CD4-positive, alpha-beta T cell treated with Interleukin-2 at 100 ng/mL for 4 hours (primary cell): Measurements from ENCODE around the gene ISCA1.
A peak's percentile ranks its signal among the peaks of the same experiment; 100 is the strongest.

Experiments
- DNase-seq: peaks from one replicate; pipeline ENCODE4 v3.0.0-alpha.2; 2020; ENCODE audit warnings: low spot score

Gene ISCA1

DNA sequence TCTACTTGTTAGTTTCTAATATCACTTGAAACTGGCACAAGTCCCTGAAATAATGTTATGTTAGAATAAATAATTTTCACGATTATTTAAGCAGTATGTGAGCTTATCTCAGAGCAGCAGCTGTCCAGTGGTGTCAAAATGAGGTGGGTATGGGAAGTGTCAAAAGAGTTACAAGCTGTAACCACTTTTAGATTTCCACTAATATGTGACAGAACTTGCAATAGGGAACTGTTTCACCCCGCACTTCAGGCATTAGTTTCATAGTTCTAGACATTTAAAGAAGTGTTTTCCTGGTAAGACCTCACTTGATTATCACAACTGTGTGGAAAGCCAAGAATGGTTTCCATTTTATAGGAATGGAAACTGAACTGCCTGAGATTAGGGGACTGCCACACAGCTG is 2.9 kb upstream of the ISCA1 start:
- no peak for DNase-seq

DNA sequence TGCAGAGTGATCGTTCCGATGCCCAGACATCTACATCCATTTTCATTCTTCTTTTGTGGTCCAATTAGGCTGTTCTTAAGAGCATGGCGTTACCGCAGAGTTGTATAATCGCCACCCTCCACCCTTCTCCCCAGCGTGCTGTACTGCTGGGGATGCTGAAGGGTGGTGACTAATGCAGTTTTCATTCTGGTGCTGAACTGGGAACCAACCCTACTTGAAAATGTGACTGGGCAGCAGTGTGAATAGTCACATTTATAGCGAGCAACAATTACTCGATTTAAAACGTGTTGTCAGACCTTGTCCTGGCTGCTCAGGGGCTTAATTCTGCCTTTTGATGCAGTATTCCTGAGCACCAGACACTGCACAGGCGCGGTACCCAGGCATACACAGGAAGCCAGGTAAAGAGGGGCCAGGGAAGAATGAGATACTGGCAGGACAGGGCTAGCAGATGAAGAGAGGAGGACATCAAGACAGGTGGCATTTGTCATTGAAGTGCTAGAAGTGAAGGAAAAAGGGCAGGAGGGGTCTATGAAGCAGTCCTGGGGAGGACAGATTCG is 719 bp upstream of the ISCA1 start:
- DNase-seq: no peak

DNA sequence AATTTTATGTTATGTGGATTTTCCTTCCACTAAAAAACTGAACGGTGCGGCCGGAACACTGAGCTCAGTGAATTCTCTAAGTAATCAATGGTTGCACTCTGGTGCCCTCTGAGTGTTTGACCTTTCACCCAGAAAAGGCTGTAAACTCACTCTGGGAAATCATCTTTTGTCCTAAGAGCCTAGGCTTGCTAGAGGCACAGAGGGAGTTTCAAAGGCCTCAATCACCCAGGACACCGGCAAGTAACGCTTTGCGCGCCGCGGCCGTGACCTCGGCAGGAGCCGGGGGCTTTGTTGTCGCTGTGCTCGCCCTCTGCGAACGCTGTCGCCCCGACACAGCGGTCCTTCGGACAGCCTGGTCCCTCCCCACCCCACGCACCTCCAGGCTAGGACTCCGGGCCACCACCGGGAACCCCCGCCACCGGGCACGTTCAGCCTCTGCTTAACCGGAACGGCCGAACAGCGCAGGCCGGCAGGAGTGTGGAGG is 703 bp downstream of the ISCA1 start:
- DNase-seq: peak; percentile 1

DNA sequence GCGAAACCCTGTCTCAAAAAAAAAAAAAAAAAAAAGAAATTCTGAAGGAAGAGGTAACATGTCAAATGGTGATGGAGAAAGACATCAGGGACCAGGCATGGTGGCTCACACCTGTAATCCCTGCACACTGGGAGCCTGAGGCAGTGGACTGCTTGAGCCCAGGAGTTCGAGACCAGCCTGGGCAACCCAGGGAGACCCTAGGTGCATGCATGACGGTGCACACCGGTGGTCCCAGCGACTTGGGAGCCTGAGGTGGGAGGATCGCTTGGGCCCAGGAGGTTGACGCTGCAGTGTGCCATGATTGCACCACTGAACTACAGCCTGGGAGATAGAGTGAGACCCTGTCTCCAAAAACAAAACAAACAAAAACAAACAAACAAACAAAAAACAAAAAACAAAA is 1.8 kb downstream of the ISCA1 start:
- DNase-seq: no peak

DNA sequence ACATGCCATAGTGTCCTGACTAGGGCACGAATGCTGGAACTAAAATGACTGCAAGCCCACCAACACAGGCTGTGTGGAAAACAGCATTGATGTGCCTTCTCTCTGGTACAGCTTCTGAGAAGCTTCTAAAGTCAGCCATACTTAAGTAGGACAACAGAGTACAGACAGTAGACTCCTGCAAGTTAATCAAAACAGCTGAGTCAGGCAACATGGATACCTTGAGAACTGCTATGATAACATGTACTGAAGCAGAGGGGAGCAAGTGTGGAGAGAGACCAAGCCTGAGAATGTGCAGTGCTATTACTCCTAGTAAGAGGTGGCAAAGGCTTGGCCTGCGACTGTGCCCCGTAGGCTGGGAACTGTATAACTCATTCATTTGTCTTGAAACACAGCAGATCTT is 2.5 kb downstream of the ISCA1 start:
- no peak for DNase-seq

DNA sequence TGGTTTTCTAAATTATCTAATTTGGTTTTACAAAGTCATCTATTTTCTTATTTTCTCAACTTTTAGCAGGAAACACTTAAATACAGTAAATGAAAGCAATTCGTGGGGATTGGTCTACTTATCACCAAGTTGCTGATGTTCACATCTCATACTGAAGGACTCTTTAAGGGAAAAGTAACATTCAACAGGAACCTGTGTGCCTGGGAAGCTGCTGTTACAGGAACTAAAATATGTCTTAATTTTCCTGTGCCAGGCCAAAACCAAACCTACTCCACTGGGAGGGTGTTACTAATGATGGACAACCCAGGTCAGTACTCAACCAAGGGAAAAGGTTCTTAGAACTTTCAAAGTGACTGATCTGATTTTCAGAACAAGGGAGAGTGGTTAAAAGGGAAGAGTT is 5.3 kb downstream of the ISCA1 start:
- DNase-seq: no peak

DNA sequence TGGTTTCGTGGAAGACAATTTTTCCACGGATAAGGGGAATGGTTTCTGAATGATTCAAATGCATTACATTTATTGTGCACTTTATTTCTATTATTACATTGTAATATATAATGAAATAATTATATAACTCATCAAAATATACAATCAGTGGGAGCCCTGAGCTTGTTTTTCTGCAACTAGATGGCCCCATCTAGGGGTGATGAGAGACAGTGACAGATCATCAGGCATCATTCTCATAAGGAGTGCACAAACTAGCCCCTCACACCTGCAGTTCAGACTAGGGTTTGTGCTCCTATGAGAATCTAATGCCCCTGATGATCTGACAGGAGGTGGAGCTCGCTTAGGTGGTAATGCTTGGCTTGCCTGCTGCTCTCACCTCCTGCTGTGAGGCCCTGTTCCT is 6.4 kb downstream of the ISCA1 start:
- DNase-seq: no peak

DNA sequence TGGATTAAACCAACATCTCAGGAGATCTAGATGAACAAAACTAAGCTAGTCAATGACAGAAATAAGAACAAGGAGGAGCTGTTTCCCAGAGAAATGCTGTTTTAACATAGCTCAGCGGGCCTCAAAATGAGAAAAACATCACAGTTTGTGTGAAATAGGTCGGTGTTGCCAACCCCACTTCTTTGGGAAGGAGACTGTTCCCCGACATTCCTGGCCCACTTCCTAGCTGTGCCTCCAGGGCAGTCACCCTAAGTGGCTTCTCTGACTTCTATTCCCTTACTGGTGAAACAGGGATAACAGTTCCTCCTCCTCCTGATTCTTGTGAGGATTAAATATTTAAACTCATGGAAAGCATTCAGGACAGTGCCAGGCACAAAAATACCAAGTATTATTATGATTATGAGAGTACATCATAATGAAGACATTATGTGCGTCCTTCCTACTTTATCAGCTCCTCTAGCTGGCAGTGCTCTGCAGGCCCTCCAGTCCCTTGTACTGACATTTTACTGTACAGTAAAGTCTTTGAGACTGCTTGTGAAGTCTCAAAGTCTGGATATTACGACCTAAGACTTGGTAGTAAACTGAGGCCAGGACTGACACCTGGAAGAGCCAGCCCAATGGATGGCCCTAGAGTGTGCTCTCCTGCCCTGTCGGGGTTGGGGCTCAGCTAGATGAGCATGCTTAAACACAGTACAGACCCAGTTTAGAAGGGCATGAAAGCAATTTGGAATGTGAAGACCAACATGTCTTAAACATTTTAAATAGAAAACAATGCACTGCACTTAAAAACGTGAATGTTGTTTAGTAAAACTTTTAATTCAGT is 7.3 kb downstream of the ISCA1 start:
- no peak for DNase-seq

DNA sequence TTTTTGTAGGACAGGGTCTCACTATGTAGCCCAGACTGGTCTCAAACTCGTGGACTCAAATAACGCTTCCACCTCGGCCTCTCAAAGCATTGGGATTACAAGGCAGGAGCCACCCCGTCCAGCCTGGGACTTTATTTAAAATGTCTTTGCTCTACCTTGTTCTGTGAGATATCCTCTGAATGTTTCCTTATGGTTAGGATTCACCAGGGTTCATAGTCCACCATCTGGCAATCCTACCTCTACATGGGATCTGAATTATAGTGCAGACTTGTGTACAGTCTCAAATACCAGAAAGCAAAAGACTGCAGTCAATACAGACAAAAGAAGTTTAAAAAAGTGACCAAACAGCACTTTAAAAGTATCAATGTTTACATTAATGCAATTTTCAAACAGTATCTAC is 10.1 kb downstream of the ISCA1 start:
- DNase-seq: no peak

DNA sequence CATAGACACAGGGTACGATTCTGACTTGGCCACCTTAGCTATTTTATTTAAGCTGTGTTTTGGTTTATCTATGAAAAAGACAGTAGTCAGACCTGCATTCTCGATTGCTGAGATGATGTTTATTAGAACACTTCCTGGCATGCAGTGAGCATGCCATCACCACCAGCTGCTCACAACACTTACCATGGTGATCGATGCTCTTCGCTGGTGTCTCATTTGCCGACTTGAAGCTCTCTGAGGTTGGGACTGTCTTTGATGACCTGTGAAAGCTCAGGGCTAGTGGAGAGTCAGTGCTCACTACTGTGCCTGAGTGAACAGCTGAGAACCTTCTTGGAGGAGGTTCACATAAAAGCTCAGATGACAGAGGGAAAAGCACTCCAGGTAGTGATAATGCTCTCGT is 18.5 kb downstream of the ISCA1 start:
- DNase-seq: no peak

DNA sequence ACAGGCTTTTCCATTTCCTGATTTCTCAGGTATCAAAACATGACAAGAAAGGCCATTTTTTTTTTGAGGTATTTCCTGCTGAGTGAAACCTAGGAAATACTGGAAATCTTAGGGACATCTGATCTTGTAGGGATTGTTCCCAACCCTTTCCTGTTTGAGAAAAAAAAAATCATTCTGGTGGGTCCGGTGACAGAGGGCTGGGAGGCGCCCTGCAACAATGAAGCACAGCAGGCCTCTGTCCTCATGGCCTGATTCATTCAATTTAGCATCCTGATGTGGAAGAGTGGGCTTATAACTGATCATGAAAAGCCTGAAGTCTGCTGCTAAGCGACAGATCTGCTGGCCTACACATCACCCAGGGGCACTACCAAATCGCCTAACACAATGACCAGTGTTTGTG is 19.8 kb downstream of the ISCA1 start:
- no peak for DNase-seq

DNA sequence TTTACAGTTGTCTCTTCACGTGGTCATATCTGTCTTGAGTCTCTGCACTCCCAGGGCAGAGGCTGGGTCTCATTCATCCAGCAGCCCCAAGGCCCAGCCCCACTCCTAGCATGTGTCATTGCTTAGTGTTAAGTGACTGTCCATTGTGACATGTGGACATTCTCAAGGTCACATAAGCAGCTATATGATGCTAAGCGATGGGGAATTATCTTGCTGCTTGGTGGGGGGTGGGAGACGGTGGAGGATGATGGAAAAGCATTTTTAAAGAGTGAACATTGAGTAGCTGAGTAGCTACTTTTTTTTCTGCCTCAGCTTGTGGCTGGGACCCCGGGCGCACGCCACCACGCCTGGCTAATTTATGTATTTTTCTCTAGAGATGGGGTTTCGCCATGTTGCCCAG is 22.8 kb downstream of the ISCA1 start, which contains the start of gene C9orf153:
C9orf153 (minus strand) TSS at position 101 of the 400 bp plus-strand sequence. CDS start 30,054 bp downstream, outside the sequence.
- no peak for DNase-seq

DNA sequence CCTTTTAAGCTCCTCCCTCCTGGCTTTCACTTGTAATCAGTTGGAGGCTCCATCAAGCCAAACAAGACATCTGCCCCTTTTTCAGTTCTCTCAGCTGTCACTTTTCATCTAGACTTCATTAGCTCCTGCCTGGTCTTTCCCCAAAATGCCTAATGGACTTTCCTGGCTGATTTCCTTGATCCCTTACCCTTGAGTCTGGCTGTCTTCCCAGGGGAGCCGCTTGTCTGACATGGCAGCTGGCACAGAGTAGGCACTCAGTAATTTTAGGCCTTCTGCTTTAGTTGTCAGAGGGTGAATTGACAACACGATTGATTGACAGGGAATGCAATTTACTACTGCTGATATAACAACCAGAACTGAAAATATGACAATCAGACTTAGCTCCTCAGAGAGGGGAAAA is 24.9 kb downstream of the ISCA1 start:
- no peak for DNase-seq

DNA sequence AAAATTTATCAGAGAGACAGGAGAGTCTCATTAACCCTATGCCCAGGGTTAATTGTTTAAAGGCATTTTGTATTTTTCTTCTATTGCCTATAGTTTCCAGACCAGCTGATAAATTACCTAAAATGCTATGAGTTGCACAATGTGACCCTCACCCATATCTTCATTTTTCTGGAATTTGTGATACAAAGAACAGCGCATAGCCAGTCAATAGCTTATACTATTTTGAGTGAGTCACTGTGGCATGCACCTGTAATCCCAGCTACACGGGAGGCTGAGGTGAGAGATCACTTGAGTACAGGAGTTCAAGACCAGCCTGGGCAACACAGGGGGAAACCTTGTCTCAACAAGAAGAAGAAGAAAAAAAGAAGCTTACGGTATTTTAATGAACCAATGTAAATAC is 25.7 kb downstream of the ISCA1 start:
- DNase-seq: no peak

DNA sequence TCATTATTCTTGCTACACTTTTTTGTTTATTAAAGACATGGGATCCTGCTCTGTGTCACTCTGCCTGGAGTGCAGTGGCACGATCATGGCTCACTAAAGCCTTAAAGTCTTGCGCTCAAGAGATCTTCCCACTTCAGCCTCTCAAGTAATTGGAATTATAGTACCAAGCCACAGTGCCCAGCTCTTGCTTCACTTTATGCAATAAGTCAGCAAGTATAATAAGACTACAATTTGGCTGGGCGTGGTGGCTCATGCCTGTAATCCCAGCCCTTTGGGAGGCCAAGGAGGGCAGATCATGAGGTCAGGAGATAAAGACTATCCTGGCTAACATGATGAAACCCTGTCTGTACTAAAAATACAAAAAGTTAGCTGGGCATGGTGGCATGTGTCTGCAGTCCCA is 28.8 kb downstream of the ISCA1 start:
- DNase-seq: no peak

DNA sequence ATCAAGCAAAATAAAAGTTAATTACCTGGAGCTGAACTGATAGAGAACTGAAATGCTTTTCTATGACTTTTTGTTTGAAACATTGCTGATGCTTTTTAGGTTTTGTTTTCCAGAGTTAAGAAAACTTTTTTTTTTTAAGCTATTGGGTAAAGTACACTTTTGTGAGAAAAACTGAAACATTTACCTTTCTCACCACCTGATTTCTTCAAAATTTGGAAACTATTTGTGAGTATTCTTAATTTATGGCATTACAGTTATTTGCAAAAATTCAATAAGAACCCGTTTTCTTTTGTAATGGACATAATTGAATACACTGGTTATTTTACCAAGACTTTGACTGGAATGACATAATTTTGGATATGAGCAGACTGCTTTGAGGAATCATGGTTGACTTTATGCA is 29.5 kb downstream of the ISCA1 start:
- no peak for DNase-seq

DNA sequence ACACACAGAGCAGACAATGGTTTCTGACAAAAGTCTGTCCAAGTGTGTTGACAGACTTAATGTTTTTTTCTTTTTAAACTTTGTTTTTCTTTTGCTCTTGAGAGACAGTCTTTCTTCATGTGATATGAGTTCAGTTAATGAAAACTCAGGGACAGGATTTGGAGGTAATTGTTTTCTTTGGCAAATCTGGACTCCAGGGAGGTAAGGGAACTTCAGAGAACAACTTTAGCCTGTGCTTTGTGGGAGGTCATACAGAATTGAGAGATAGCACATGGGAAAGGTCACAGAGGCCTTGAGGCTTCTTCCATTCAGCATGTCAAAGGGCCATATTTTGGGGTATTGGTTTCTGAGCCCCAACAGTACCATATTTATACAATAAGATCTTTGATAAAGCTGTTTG is 32.2 kb downstream of the ISCA1 start:
- DNase-seq: no peak

DNA sequence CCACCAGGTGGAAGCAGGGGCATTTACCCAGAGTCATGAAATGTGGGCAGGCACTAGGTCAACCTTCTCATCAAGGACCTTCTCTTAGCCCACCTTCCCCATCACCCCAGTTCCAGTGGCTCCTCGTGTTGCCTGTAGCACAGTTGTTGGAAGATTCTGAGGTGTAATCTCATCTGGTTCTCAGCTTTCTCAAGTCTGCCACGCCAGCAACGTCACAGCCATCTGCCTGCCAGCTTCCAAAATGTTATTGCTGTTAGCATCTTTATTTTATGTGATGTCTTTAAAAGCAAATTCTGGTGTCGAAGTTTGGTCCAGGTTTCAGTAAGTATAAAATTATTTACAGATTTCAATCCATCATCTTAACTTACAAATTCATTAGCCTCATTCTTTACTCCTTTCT is 33.6 kb downstream of the ISCA1 start:
- DNase-seq: no peak

DNA sequence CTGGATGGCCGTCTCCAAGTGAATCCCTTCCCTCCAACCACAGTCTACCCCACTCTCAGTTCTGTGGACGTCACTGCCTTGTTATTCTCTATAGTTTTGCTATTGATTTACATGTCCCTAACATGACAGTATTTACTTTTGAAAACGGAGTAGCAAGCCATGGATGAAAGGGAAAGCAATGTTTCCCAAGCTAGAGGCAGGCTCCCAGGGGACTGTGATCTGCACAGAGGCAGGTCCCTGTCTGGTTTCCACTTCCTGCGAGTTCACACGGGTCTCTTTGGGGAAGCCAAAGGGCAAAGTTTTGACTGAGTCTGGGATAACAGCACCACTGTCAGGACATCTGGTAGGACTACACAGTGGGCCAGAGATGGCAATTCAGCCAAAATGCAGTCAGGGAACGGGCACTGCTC is 35.6 kb downstream of the ISCA1 start:
- DNase-seq: no peak

DNA sequence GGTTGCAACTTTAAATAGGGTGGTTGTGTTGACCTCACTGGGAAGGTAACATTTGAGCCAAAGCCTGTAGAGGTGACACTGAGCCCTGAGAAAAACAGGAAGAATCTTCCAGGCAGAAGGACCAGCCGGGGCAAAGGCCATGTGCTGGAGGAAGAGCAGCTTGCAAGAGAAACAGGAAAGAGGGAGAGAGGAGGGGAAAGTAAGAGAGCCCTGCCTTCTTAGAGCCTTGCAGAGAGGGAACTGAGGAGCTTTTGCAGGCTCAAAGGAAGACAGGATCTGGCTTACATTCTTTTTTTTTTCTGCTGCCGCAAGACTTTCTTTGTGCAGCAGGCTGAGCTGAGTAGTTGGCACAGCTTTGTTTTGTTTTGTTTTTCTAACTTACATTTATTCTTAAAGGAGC is 40.3 kb downstream of the ISCA1 start:
- no peak for DNase-seq

DNA sequence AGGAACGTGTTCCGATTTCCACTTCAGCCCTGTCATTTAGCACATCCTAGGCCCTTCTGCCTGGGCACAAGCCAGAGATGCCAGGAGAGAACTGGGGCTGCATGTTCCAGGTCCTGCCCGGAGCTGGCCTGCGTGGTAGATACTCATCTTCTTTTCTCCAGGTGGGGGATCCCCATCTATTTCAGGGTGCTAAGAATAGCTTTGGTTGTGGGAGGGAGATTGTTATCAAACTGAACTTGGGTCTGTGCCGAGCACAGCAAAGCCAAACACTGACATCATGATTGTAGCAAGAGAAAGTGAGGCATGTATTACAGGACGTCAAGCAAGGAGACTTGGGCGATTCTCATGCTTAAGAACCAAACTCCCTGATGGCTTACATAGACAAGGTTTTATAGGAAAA is 41.1 kb downstream of the ISCA1 start:
- DNase-seq: no peak

DNA sequence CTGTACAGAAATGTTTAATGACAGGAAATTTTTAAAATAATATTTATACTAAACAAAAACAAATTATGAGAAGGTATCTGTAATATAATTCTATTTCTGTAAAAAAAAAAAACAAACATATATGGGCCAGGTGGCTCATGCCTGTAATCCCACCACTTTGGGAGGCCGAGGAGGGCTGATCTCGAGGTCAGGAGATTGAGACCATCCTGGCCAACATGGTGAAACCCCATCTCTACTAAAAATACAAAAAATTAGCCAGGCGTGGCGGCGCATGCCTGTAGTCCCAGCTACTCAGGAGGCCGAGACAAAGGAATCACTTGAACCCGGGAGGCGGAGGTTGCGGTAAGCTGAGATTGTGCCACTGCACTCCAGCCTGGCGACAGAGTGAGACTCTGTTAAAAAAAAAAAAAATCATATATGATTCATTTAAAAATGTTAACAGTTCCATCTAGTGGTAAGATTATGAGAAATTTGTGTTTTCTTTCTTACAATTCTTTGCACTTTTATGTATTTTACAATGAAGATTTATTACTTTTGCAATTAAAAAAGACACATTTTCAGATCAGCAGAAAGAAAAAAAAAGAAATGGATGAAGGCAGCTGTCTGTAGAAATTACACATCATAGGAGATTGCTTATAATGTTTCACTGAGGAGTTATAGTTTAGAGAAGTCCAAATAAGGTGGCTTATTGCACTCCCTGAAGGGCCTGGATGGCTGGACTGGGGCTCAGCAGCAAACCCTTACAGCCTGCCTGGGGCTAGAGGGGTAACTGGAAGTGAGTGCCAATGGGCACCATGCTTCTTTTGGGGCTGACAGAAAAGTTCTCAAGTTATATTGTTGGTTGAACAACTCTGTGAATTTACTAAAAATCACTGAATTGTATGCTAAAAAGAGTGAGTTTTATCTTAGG is 43.2 kb downstream of the ISCA1 start:
- no peak for DNase-seq

DNA sequence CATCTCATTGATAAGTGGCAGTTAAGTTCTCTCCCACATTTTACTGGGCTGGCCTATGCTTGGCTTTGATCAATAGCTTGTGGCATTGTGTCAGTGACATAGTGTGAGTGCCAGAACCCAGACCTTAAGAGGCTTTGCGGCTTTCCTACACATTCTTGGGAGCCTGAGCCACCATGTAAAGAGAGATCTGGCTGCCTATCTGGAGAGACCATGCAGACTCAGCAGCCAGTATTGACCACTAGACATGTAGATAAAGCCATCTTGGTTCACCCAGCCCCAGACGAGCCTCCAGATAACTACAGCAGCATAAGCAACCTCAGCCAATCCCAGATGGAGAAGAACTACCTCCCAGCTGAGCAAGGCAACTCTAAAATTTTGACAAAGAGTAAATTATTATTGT is 51.5 kb downstream of the ISCA1 start:
- DNase-seq: no peak
